Panc1 (cell line): ENCODE results near the gene WDR47. TPM values are rescaled to one million over a fixed set of nuclear protein-coding genes. Genes with fewer than 3 reads are reported as not detected.

Source experiments
- ATAC-seq: fragments of 200-7000 bp; cut with Tn5 transposase; 2 replicates; pipeline ENCODE4 v1.9.1; 2020; ENCODE audit warnings: mild to moderate bottlenecking, moderate library complexity
- BruUV-seq: library from RNA; stranded (reverse); fragments of 400-500 nt; replicated peaks from 2 replicates; lab custom pipeline; 2021; lab: Mats Ljungman, UMichigan
- CTCF ChIA-PET: fragments of 300-600 bp; sonication (Branson Sonifier 250); formaldehyde crosslinking; loops from one replicate; lab custom pipeline; 2022; ENCODE audit warnings: antibody characterized with exemption; lab: Charles Lee
- POLR2A ChIA-PET: fragments of 300-600 bp; sonication (Branson Sonifier 250); formaldehyde crosslinking; loops from one replicate; lab custom pipeline; 2022; ENCODE audit warnings: antibody characterized with exemption; lab: Charles Lee
- DNase-seq: peaks from one replicate; pipeline ENCODE4 v3.0.0-alpha.2; 2010; ENCODE audit warnings: low read depth, low spot score
- H3K27ac ChIP-seq: 2 replicates; pipeline ENCODE4 v1.5.1; 2011; ENCODE audit warnings: mild to moderate bottlenecking, low read length, inconsistent platforms
- H3K27me3 ChIP-seq: fragments of 200-500 bp; sonication (Bioruptor generic); 2 replicates; pipeline ENCODE4 v1.6.0; 2014; ENCODE audit warnings: low read length, inconsistent platforms; ENCODE audit not compliant: control insufficient read depth, insufficient read depth
- H3K36me3 ChIP-seq: fragments of 200-500 bp; sonication (Bioruptor generic); 2 replicates; pipeline ENCODE4 v1.5.1; 2014; ENCODE audit warnings: inconsistent platforms, mild to moderate bottlenecking, low read length, moderate library complexity; ENCODE audit not compliant: control insufficient read depth, insufficient read depth
- H3K4me1 ChIP-seq: 2 replicates; pipeline ENCODE4 v1.5.1; 2011; ENCODE audit warnings: inconsistent platforms, mild to moderate bottlenecking, low read length, moderate library complexity; ENCODE audit not compliant: control insufficient read depth, insufficient read depth
- H3K4me3 ChIP-seq, 2 experiments: 2 replicates each; pipeline ENCODE4 v1.5.1; 2011 to 2012; ENCODE audit warnings: low read depth in 2 of 2, low read length in 2 of 2, mild to moderate bottlenecking in 2 of 2, inconsistent platforms in 1 of 2, moderate library complexity in 1 of 2
- H3K9me3 ChIP-seq: fragments of 200-500 bp; sonication (Bioruptor generic); 2 replicates; pipeline ENCODE4 v1.5.1; 2014; ENCODE audit warnings: low read depth, mild to moderate bottlenecking, inconsistent platforms, low read length, moderate library complexity; ENCODE audit not compliant: control insufficient read depth, insufficient read depth
- POLR2AphosphoS5 ChIP-seq: IDR thresholded peaks from 2 replicates; pipeline ENCODE4 v1.6.1; 2012; ENCODE audit warnings: mild to moderate bottlenecking, low read depth, low read length, moderate library complexity
- SIN3A ChIP-seq: IDR thresholded peaks from 2 replicates; pipeline ENCODE4 v1.6.1; 2012; ENCODE audit warnings: low read depth, mild to moderate bottlenecking, low read length, moderate library complexity, borderline replicate concordance; ENCODE audit not compliant: insufficient read depth
- TCF7L2 ChIP-seq: IDR thresholded peaks from 2 replicates; pipeline ENCODE4 v1.6.1; 2011; ENCODE audit warnings: mild to moderate bottlenecking, low read depth, low read length, inconsistent platforms
- in situ Hi-C: cut with HindIII; loops from 2 replicates; pipeline ENCODE4 v1.10.0; 2016; ENCODE audit warnings: low sequenced_read_pairs, low pct_unique_long_range_greater_than_20kb
- intact Hi-C: fragments of 100-400 bp; cut with micrococcal nuclease; formaldehyde crosslinking; loops from one replicate; pipeline ENCODE4 v1.10.0; 2022; ENCODE audit not compliant: unreplicated experiment
- total RNA-seq: library from RNA; stranded (reverse); gene quantifications from one replicate; pipeline ENCODE4 v1.2.1, GENCODE V29; 2021; ENCODE audit not compliant: unreplicated experiment
- TF ChIP-seq, protein P1 (sequence below), 2 experiments: IDR thresholded peaks; 2 replicates each; pipeline ENCODE4 v1.6.1; 2011 to 2012; ENCODE audit warnings: low read depth in 2 of 2, control low read depth in 1 of 2, low read length in 1 of 2, mild to moderate bottlenecking in 1 of 2, moderate library complexity in 1 of 2; ENCODE audit not compliant: insufficient read depth in 1 of 2
- TF ChIP-seq, protein P2 (sequence below): fragments of 450-650 bp; IDR thresholded peaks from 2 replicates; pipeline ENCODE4 v1.5.1; 2017; ENCODE audit warnings: mild to moderate bottlenecking

The WDR47 gene
- total RNA-seq, 1 experiment from 2014 or later: 9.6 TPM

DNA sequence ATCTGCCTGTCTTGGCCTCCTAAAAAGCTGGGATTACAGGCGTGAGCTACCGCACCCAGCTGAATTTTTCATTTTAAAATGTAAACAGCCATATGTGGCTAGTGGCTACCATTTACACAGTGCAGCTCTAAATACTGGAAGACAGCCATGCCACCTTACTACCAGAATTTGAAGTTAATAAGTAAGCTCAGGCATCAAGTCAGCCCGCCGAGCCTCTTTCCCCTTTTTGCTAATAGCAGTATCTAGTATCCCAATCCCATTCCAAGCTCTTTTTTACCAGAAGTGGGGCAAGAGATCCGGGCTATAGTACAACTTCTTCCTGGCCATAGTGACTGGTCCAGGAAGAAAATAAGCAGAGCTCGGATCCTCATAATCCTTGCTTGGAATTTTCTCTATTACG is 18.8 kb upstream of the WDR47 start:
- H3K27me3 ChIP-seq: no peaks in the 10 kb centered on the region
- H3K27ac ChIP-seq: no peak overlapping the region
- ChIA-PET POLR2A (no interaction called here), CTCF (no interaction called here)
- no peak overlapping the region for H3K4me3 ChIP-seq
- intact Hi-C loops (no loop called here), in situ Hi-C loops (no loop called here)
- peaks cover 7% of the 10 kb centered on the region; the same call in 1 of the 2 replicates for H3K36me3 ChIP-seq
- DNase-seq (no peak), ATAC-seq (no peak)
- H3K4me1 ChIP-seq: no peaks in the 10 kb centered on the region
- no peaks in the 10 kb centered on the region for H3K9me3 ChIP-seq
- BruUV-seq: no TSS peak
- TF ChIP-seq SIN3A (no peak), TCF7L2 (no peak), POLR2AphosphoS5 (no peak)
- TF ChIP-seq, protein P1, sequence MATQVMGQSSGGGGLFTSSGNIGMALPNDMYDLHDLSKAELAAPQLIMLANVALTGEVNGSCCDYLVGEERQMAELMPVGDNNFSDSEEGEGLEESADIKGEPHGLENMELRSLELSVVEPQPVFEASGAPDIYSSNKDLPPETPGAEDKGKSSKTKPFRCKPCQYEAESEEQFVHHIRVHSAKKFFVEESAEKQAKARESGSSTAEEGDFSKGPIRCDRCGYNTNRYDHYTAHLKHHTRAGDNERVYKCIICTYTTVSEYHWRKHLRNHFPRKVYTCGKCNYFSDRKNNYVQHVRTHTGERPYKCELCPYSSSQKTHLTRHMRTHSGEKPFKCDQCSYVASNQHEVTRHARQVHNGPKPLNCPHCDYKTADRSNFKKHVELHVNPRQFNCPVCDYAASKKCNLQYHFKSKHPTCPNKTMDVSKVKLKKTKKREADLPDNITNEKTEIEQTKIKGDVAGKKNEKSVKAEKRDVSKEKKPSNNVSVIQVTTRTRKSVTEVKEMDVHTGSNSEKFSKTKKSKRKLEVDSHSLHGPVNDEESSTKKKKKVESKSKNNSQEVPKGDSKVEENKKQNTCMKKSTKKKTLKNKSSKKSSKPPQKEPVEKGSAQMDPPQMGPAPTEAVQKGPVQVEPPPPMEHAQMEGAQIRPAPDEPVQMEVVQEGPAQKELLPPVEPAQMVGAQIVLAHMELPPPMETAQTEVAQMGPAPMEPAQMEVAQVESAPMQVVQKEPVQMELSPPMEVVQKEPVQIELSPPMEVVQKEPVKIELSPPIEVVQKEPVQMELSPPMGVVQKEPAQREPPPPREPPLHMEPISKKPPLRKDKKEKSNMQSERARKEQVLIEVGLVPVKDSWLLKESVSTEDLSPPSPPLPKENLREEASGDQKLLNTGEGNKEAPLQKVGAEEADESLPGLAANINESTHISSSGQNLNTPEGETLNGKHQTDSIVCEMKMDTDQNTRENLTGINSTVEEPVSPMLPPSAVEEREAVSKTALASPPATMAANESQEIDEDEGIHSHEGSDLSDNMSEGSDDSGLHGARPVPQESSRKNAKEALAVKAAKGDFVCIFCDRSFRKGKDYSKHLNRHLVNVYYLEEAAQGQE (IDR thresholded peaks at IDR 0.05; ENCODE audit: insufficient read depth in 1 of 2, low read depth in 2 of 2, low read length in 1 of 2): no peak
- TF ChIP-seq, protein P2, sequence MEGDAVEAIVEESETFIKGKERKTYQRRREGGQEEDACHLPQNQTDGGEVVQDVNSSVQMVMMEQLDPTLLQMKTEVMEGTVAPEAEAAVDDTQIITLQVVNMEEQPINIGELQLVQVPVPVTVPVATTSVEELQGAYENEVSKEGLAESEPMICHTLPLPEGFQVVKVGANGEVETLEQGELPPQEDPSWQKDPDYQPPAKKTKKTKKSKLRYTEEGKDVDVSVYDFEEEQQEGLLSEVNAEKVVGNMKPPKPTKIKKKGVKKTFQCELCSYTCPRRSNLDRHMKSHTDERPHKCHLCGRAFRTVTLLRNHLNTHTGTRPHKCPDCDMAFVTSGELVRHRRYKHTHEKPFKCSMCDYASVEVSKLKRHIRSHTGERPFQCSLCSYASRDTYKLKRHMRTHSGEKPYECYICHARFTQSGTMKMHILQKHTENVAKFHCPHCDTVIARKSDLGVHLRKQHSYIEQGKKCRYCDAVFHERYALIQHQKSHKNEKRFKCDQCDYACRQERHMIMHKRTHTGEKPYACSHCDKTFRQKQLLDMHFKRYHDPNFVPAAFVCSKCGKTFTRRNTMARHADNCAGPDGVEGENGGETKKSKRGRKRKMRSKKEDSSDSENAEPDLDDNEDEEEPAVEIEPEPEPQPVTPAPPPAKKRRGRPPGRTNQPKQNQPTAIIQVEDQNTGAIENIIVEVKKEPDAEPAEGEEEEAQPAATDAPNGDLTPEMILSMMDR: no peak

DNA sequence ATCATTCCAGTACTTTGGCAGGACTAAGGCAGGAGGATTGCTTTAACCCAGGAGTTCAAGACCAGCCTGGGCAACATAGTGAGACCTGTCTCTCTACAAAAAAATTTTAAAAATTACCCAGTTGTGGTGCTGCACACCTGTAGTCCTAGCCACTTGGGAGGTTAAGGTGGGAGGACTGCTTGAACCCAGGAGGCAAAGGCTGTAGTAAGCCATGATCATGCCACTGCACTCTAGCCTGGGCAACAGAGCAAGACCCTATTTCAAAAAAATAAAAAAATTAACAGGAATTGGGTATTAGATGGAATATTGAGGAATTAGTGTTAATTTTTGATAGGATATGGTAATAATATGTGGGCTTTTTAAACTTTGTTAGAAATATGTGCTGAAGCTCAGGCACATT is 17.1 kb upstream of the WDR47 start:
- H3K9me3 ChIP-seq: no peaks in the 10 kb centered on the region
- ChIA-PET CTCF (no interaction called here), POLR2A (no interaction called here)
- no peak for DNase-seq
- H3K27me3 ChIP-seq: no peaks in the 10 kb centered on the region
- in situ Hi-C loops: no loop called here
- H3K27ac ChIP-seq: no peak overlapping the region
- BruUV-seq: no TSS peak
- H3K36me3 ChIP-seq: no peaks in the 10 kb centered on the region; the same call in 1 of the 2 replicates
- no peaks in the 10 kb centered on the region for H3K4me1 ChIP-seq
- intact Hi-C loops: no loop called here
- ATAC-seq: no peak
- H3K4me3 ChIP-seq: no peak overlapping the region
- TF ChIP-seq TCF7L2: no peak
- no peak for TF ChIP-seq SIN3A
- TF ChIP-seq POLR2AphosphoS5: no peak
- TF ChIP-seq, protein P2: no peak
- TF ChIP-seq, protein P1 (IDR thresholded peaks at IDR 0.05; ENCODE audit: insufficient read depth in 1 of 2, low read depth in 2 of 2, low read length in 1 of 2): no peak
